Body of pancreas (tissue), 4 donors: ENCODE results near the gene MZT2A.
"Not testable (repeated sequence)": the region's sequence is repeated elsewhere in the genome, so short reads cannot be mapped to it uniquely, and the experiment has no call there.

Experiments used
- CTCF ChIP-seq, 7 experiments: fragments of 450-650 bp in 4 of 7; fragments of 200-600 bp in 3 of 7; sonication (generic) in 3 of 7; IDR thresholded peaks; one replicate each; pipeline ENCODE4 v1.5.1; 2016 to 2019; ENCODE audit warnings: antibody characterized with exemption in 7 of 7
- POLR2A ChIP-seq, 3 donors: fragments of 450-650 bp; IDR thresholded peaks; one replicate each; pipeline ENCODE4 v1.6.1; 2016; ENCODE audit warnings: antibody characterized with exemption in 3 of 3, mild to moderate bottlenecking in 2 of 3

- not testable (repeated sequence) for TF ChIP-seq POLR2A, CTCF (IDR thresholded peaks at IDR 0.05)
Measured at GRCh38 chr2:131532723-131533608, 40.8 kb upstream of the MZT2A start.
